ENCODE measurements around the gene NR2C1. TPM values are rescaled to one million over a fixed set of nuclear protein-coding genes. Genes with fewer than 3 reads are reported as not detected.

The NR2C1 gene
- total and polyA plus RNA-seq, 2 of the 8 experiments (the other 6 are each of a cell fraction or from before 2014, with no cell fraction given) = 22.8 to 48.3 TPM

DNA sequence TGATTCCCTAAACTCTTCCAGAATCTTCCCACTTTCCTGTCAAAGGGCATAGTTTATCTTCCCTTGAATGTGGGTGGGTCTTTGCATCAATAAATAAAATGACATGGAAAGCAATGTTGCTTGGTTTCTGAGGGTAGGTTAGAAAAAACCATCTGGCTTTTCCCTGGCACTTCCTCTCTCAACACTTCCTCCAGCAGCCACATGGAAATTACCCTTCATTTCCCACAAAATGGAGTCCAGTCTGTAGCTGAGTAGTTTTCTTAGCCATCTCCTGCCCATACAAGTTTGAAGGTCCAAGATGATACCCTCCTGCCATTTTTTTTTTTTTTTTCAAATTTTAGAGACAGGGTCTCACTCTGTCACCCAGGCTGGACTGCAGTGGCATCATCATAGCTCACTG, 58.9 kb downstream of the NR2C1 start (continued):
- TF ChIP-seq TBP (IDR thresholded peaks at IDR 0.05; ENCODE audit: low read depth, low read length) = no peak
- no peak for TF ChIP-seq EZH2 (IDR thresholded peaks at IDR 0.05; ENCODE audit: low read depth, low read length, severe bottlenecking)
- no peak for TF ChIP-seq RBBP5 (IDR thresholded peaks at IDR 0.05; ENCODE audit: borderline replicate concordance, low read depth, low read length)
- TF ChIP-seq SIN3A (conservative IDR thresholded peaks at IDR 0.05 in 1 of 2, IDR thresholded peaks at IDR 0.05 in 1 of 2; ENCODE audit: low read depth in 1 of 2, low read length in 2 of 2) = no peak
- TF ChIP-seq GABPA (IDR thresholded peaks at IDR 0.05; ENCODE audit: borderline replicate concordance, insufficient read depth, low read length) = no peak
- TF ChIP-seq YY1 (IDR thresholded peaks at IDR 0.05; ENCODE audit: low read depth, low read length) = no peak
- TF ChIP-seq JUND (IDR thresholded peaks at IDR 0.05; ENCODE audit: low read length) = no peak
- no peak for TF ChIP-seq RXRA (IDR thresholded peaks at IDR 0.05; ENCODE audit: insufficient read depth, low read depth, low read length)
